ENCODE results near the gene PVALB.

DNA sequence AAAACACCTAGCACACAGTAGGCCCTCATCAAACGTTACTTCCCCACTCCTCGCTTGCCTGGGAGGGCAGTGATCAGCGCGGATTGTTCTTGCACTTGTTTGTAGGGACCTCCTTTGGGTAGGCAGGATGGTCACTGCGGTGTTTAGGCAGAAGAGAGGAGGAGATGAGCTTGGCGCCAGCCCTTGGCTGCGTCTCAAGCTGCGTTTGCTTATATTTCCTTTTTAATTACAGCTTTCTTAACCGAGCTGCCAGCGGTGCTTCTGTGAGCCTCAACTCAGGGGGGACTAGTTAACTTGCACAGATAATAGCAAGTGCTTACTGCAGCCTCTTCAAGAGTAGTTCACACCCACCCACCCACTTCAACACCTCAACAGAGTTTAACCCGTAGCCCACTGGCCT, 56.0 kb downstream of the PVALB start:
- no peak for TF ChIP-seq CTCF (IDR thresholded peaks at IDR 0.05; ENCODE audit: borderline replicate concordance, extremely low read depth, low read length, poor library complexity, severe bottlenecking)
- no peak for TF ChIP-seq EZH2 (IDR thresholded peaks at IDR 0.05; ENCODE audit: borderline replicate concordance, low read depth, low read length, severe bottlenecking)
